Neural progenitor cell (in vitro differentiated cells): ENCODE measurements around the gene MR1.

Experiments used
- CTCF ChIP-seq: fragments of 200-600 bp; sonication (generic); IDR thresholded peaks from 2 replicates; pipeline ENCODE4 v1.5.1; 2017; ENCODE audit warnings: antibody characterized with exemption, mild to moderate bottlenecking
- EZH2 ChIP-seq: fragments of 200-600 bp; sonication (generic); IDR thresholded peaks from 2 replicates; pipeline ENCODE4 v1.6.1; 2017; ENCODE audit warnings: antibody characterized with exemption, mild to moderate bottlenecking, moderate library complexity
- EZH2phosphoT487 ChIP-seq: fragments of 200-600 bp; sonication (generic); IDR thresholded peaks from 2 replicates; pipeline ENCODE4 v1.6.1; 2017; ENCODE audit warnings: antibody characterized with exemption

GRCh38 chr1:181079382-181079781 lies 45.6 kb downstream of the MR1 start:
- no peak for TF ChIP-seq EZH2
- no peak for TF ChIP-seq CTCF
- TF ChIP-seq EZH2phosphoT487, result no peak
